ENCODE measurements around the gene FAXC.

DNA sequence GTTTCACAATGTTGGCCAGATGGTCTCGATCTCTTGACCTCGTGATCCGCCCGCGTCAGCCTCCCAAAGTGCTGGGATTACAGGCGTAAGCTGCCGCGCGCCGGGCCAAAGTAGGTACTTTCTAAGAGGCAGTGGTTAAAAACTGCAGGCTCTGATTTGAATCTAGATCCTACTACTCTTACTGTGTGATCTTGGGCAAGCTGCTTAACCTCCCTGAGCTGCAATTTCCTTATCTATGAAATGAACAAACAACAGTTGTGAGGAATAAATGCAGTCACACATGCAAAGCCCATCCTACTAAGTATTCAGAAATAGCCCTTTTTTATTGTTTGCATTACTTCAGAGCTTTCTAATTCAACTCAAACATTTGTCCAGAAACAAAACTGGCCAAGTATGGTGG lies 2.9 kb downstream of the FAXC start:
- TF ChIP-seq KDM1A (IDR thresholded peaks at IDR 0.05; ENCODE audit: borderline replicate concordance, low read length) (no peak), CHD1 (IDR thresholded peaks at IDR 0.05; ENCODE audit: low read depth, low read length) (no peak), SP1 (IDR thresholded peaks at IDR 0.05; ENCODE audit: low read depth, low read length) (no peak), EGR1 (IDR thresholded peaks at IDR 0.05; ENCODE audit: borderline replicate concordance, low read depth, low read length) (no peak), POLR2A (IDR thresholded peaks at IDR 0.05; ENCODE audit: control extremely low read depth in 1 of 2, low read depth in 2 of 2, low read length in 2 of 2) (no peak)
- TF ChIP-seq, protein P1, sequence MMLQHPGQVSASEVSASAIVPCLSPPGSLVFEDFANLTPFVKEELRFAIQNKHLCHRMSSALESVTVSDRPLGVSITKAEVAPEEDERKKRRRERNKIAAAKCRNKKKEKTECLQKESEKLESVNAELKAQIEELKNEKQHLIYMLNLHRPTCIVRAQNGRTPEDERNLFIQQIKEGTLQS (IDR thresholded peaks at IDR 0.05; ENCODE audit: insufficient read depth, low read depth, low read length) = no peak
- TF ChIP-seq, protein P2, sequence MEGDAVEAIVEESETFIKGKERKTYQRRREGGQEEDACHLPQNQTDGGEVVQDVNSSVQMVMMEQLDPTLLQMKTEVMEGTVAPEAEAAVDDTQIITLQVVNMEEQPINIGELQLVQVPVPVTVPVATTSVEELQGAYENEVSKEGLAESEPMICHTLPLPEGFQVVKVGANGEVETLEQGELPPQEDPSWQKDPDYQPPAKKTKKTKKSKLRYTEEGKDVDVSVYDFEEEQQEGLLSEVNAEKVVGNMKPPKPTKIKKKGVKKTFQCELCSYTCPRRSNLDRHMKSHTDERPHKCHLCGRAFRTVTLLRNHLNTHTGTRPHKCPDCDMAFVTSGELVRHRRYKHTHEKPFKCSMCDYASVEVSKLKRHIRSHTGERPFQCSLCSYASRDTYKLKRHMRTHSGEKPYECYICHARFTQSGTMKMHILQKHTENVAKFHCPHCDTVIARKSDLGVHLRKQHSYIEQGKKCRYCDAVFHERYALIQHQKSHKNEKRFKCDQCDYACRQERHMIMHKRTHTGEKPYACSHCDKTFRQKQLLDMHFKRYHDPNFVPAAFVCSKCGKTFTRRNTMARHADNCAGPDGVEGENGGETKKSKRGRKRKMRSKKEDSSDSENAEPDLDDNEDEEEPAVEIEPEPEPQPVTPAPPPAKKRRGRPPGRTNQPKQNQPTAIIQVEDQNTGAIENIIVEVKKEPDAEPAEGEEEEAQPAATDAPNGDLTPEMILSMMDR (IDR thresholded peaks at IDR 0.05; ENCODE audit: control extremely low read depth in 1 of 3, insufficient read depth in 1 of 3, low read depth in 1 of 3, low read length in 3 of 3) = no peak
